NOMO-1 (cell line): ENCODE measurements around the gene ELOVL5.
"Not testable (repeated sequence)": the region's sequence is repeated elsewhere in the genome, so short reads cannot be mapped to it uniquely, and the experiment has no call there.

Source experiments
- DNase-seq, 2 experiments: peaks; one replicate each; lab custom pipeline; 2025; ENCODE audit not compliant: unreplicated experiment in 2 of 2; lab: John Stamatoyannopoulos, UW

ELOVL5 gene

DNA sequence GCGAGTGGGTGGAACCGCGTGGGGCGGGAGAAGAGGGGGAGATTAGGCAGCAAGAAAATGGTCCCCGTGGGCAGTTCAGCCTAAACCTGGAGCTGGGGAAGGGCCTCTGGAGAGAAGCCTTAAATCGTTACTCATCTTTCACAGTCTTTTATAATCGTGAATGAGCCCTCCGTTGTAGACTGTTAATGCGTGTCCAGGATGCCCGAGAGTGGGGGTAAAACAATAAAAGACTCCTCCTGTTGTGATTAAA lies 11.0 kb upstream of the ELOVL5 start:
- DNase-seq: peak; percentile 40 to 48

DNA sequence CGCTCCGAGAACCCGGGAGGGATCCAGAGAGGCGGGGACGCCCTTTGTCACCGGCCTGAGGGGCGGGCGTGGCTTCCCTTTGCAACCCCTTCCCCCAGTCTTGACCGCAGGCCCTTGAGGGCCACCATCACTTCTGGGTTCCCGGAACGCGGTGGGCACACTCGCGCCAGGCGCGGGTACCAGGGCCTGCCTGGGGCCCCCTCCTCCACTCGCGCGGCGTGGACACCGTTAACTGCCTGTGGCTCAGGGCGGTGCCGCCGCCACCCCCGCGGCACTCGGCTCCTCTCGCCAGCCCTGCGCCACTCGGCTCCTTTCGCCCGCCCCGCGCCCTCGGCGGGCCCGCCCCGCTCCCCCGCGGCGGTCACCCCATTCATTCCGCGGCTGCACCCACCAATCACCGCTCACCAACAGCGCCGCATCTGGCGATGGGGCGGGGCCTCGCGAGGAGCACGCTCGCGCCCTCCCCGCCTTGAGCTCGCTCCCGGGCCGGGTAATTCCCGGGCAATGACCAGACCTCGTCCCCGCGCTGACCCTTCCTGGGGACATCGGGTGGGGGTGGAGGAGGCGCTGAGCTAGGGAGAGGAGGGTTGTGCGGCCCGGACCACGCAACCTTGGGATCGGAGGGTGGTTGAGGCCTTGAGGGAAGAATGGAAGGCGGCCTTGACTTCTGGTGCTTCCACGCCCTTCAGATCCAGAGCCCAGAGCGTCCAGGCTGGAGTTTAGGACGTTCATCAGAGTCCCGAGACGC lies 10.5 kb upstream of the ELOVL5 start:
- peak; percentile 93 to 96 for DNase-seq

- peak; percentile 59 to 64 for DNase-seq
These were observed 9.8 kb upstream of the ELOVL5 start for GRCh38 chr6:53358440-53359094.

GRCh38 chr6:53357576-53358360 lies 9.0 kb upstream of the ELOVL5 start:
- DNase-seq: no peak

DNA sequence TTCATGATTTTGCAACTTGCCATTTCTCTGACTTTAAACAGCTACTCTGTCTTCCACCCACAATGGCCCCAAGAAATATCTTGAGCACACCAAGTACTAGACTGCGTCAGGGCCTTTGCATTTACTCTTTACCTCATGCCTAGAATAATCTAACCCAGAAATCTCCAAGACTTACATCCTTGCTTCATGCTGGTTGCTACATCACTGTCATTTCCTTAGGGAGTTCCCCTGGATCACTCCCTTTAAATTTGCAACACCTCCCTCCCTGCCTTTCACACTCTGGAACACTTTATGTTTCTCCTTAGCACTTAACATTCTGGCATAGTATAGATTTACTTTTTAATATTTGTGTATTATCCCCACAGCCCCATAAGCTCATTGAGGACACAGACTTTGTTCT lies 4.9 kb upstream of the ELOVL5 start:
- DNase-seq: no peak

DNA sequence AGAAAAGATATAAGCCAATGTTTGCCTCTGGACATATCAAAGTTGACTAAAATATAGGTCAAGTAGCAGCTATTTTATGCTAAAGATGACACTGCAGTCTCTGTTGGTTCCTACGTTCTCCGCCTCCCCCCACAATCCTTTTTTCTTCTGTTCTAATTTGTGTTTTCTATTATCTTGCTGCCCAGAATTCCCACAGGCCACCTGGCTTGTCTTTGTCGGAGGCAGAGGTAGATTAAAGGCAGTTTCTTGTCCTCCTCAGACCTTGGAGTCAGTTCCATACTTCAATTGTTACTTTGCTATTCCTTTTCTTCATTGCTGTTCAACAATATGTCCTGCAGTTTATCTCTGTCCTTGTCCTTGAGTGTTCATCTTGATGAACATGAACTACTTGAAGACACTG lies 3.6 kb upstream of the ELOVL5 start:
- no peak for DNase-seq

GRCh38 chr6:53349209-53349693 lies 501 bp upstream of the ELOVL5 start:
- peak in 1 of 2 experiments; percentile 59 for DNase-seq

GRCh38 chr6:53347921-53348370 lies 804 bp downstream of the ELOVL5 start:
- peak in 1 of 2 experiments; percentile 48 for DNase-seq

DNA sequence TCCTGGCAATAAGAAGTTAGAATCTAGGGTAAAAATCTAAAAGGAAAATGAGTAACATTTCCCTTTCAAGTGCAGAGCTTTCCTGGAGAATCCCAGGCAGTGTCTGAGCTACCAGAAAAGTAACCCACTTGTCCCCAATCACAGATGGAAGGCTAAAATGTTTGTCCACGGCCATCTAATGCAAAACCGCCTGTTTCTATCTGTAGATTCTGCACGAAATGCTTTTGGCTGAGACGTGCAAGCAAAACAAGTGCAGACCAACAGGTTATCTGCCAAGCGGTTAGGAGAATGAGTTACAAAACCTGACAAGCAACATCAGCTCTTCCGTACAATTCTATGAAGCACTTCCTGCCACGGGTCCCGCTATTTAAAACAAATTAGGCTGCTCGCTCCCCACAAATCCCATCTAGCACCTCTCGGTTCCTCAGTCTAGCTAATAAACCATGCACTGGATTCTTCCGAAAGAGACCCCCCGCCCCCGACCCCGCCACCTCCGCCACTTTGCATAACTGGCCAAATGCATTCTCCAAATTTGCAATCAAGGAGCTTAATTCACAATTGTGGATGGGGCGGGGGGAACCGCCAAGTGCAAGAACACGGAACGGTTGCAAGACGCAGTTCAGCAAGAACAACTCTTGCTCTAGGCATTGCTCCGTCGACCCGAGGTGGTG lies 1.4 kb downstream of the ELOVL5 start:
- peak; percentile 39 to 59 for DNase-seq

GRCh38 chr6:53346049-53346448 lies 2.7 kb downstream of the ELOVL5 start:
- not testable (repeated sequence) for DNase-seq

GRCh38 chr6:53344969-53345368 lies 3.8 kb downstream of the ELOVL5 start:
- DNase-seq: no peak

DNA sequence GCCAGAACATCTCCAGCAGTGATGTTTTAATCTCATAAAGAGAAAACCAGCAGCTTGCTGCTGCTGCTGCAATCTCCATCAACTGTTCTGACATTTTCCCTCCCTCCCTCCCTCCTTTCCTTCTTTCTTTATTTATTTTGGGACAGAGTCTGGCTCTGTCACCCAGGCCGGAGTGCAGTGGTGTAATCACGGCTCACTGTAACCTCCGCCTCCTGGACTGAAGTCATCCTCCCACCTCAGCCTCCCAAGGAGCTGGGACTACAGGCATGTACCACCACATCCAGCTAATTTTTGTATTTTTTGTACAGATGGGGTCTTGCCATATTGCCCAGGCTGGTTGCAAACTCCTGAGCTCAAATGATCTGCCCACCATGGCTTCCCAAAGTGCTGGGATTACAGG lies 5.7 kb downstream of the ELOVL5 start:
- DNase-seq: no peak

DNA sequence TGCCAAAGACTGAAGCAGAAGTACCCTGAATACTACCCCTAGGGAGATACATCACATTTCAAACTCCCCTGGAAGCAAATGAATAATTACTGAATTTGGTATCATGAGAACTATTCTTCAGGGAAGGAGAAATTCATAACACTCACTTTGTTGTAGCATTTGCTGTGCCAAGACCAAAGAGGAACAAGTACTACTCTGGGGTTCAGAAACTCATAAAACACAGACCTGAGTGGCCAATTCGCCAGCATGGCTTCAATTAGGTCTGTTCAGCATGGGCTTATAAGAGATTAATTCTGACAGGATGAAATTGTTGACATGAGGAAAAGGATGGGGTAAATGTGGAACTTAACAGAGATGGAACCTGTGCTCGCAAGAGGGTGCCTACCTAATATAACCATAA lies 6.5 kb downstream of the ELOVL5 start:
- no peak for DNase-seq

GRCh38 chr6:53340536-53340935 lies 8.2 kb downstream of the ELOVL5 start:
- no peak for DNase-seq

DNA sequence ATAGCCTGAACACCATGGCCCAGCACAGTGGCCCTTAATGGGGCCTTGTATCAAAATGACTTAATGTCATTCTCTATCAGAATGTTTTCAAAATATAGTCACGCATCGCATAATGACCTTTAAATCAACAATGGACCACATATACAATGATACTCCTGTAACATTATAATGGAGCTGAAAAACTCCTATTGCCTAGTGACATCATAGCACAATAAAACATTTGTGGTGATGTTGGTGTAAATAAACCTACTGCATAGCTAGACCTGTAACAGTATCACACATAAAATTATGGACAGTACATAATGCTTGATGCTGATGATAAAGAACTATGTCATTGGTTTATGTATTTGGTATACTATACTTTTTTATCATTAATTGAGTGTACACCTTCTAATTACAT lies 9.3 kb downstream of the ELOVL5 start:
- DNase-seq: no peak

- no peak for DNase-seq
These were observed 10.4 kb downstream of the ELOVL5 start for GRCh38 chr6:53338304-53338703.

DNA sequence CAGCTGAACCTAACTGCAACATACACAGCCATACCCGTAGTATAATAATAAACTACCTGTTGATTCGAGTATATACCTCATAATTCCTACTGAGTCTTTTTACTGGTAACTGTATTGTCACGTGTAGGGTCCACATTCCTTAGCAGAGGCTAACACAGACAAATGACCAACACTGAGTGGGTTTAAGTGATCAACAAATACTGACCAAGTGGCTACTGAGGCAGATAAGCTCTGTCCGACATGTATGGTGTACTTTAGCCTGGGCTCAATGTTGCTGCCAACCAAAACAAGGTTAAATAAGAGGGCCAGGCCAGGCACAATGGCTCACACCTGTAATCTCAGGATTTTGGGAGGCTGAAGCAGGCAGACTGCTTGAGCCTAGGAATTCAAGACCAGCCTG lies 12.7 kb downstream of the ELOVL5 start:
- no peak for DNase-seq

GRCh38 chr6:53335224-53335994 lies 13.3 kb downstream of the ELOVL5 start:
- DNase-seq: peak; percentile 66 to 75

GRCh38 chr6:53333439-53334408 lies 15.0 kb downstream of the ELOVL5 start:
- peak in 1 of 2 experiments; percentile 9 for DNase-seq
